ENCODE data around the gene STMN1.

Gene STMN1

DNA sequence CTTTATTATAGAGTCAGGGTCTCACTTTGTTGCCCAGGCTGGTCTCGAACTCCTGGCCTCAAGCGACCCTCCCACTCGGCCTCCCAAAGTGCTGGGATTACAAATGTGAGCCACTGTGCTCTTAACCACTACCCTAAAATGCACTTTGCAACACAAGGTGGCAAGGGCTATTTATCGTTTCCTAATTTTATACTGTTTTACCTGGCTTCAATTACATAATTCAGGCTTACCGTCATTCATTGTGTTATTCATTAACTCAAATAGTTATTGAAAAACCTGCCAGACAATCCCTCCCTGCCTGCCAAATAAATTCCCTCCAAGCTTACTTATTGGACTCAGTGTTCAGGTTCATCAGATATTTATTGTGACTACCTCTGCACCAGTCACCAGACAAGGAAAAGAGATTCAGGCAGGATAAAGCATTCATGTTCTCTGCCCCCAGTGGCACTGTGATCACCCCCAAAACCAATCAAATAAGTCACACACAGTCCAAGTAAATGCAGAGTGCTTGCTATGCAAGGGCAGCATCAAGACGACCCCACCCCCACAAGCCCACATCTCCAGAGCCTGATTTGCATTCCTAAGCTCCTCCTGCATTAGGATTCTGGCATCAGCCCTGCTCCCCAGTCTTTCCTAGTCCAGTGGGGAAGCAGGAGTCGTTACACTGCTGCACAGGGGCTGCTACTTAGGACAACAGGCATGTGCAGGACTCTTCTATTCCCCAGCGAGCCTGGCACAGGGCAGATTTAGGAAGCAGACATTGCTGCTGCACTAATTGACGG, 38.8 kb downstream of the STMN1 start:
- no peak for DNase-seq

- no peak for DNase-seq
Observed at GRCh38 chr1:25866288-25866687, 39.9 kb downstream of the STMN1 start.

DNA sequence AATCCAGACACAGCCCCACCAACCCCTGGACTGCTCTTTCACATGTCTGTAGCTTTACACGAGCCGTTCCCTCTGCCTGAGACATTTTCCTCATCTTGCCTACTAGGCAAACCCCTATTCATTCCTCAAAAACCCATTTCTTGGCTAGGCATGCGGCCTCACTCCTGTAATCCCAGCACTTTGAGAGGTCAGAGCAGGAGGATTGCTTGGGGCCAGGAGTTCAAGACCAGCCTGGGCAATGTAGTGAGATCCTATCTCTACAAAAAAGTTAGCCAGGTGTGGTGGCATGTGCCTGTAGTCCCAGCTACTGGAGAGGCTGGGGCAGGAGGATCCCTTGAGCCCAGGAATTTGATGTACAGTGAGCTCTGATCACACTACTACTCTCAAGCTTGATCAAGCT, 41.8 kb downstream of the STMN1 start:
- no peak for DNase-seq

DNA sequence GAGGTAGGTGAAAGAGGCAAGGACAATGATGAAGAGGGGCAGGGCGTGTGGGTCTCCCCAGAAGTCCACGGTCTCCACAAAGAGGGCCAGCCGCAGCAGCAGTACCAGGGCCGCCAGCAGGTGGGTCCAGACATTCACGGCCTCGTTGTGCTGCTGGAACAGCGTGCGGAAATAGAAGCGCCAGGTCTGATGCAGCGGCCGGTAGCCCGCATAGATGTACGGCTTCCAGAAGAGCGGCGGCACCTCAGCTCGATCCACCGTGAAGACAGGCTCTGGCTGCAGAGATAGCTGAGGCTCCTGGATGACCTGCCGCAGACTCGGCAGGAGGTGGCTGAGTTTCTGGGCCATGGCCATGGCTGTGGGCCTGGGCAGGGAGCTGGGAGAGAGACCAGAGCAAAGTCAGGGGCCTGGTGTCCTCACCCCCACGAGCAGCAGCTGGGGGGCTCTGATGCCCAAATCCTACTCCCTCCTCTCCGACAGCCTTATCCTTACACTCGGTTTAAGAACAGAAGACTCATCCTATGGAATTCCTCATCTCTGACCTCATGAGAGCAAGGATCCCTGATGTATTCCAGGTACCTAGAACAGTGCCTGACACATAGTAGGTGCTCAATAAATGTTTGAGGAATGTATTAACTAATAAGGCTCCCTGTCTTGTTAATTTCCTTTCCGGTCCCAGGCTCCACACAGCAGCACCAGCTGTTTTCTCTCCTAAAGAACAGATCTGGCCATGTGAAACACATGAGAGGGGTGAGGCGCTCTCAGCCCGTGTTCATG, 42.5 kb downstream of the STMN1 start:
- no peak for DNase-seq

- DNase-seq, result no peak
Observed at GRCh38 chr1:25862785-25863485, 43.3 kb downstream of the STMN1 start.

- peak in 1 of 3 donors; percentile 32 for DNase-seq
Observed at GRCh38 chr1:25861316-25862286, 44.6 kb downstream of the STMN1 start.

- peak; percentile 96 to 99 (median 99) for DNase-seq
Observed at GRCh38 chr1:25858906-25859789, 47.1 kb downstream of the STMN1 start, which contains the start of gene AUNIP. TSS of gene AUNIP (minus strand) at chr1:25859457. CDS start at chr1:25859357, 100 bp downstream.

DNA sequence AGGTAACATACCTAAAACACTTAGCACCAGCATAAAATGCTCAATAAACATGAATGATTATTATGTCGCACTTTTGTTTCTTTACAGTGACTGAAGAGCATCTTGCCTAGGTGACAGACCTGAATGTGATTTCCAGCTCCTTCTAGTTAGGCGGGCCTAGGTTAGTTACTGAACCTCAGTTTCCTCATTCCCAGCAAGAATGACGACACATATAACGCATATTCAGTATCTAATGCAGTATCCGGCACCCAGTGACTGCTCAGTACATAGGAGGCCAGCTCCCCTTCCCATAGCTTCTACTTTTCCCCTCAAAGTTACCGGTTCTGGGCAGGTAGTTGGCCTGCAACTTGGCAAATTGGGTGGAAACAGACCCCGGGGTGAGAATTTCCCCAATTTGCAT, 47.7 kb downstream of the STMN1 start:
- DNase-seq, result peak in 1 of 3 donors; percentile 35

- DNase-seq, result no peak
Observed at GRCh38 chr1:25856856-25857255, 49.4 kb downstream of the STMN1 start.

GRCh38 chr1:25854554-25854953, 51.7 kb downstream of the STMN1 start:
- no peak for DNase-seq
